GM18511 (cell line): ENCODE data around the gene COL27A1.

Experiments
- ATAC-seq: cut with Tn5 transposase; IDR thresholded peaks from one replicate; pipeline ENCODE4 v1.9.1; 2021; ENCODE audit warnings: mild to moderate bottlenecking, moderate library complexity; ENCODE audit not compliant: unreplicated experiment

COL27A1 gene

GRCh38 chr9:114299286-114300152 lies 144.2 kb downstream of the COL27A1 start:
- no peak for ATAC-seq

GRCh38 chr9:114300153-114300845 lies 145.0 kb downstream of the COL27A1 start:
- no peak for ATAC-seq

GRCh38 chr9:114300846-114301797 lies 145.8 kb downstream of the COL27A1 start:
- ATAC-seq: no peak

- ATAC-seq: no peak
Observed at GRCh38 chr9:114301798-114302565, 146.6 kb downstream of the COL27A1 start.

- no peak for ATAC-seq
Observed at GRCh38 chr9:114302727-114303126, 147.4 kb downstream of the COL27A1 start.

- no peak for ATAC-seq
Observed at GRCh38 chr9:114303571-114303970, 148.2 kb downstream of the COL27A1 start.

GRCh38 chr9:114303977-114304376 lies 148.6 kb downstream of the COL27A1 start:
- no peak for ATAC-seq

- ATAC-seq: no peak
Observed at GRCh38 chr9:114304416-114305188, 149.3 kb downstream of the COL27A1 start.

- ATAC-seq: no peak
Observed at GRCh38 chr9:114307899-114308267, 152.5 kb downstream of the COL27A1 start.

- ATAC-seq: no peak
Observed at GRCh38 chr9:114308361-114308950, 153.1 kb downstream of the COL27A1 start.

- ATAC-seq: no peak
Observed at GRCh38 chr9:114309096-114309495, 153.8 kb downstream of the COL27A1 start.

- no peak for ATAC-seq
Observed at GRCh38 chr9:114310471-114311450, 155.4 kb downstream of the COL27A1 start.

GRCh38 chr9:114311571-114312512 lies 156.5 kb downstream of the COL27A1 start:
- ATAC-seq: no peak

GRCh38 chr9:114312513-114312875 lies 157.2 kb downstream of the COL27A1 start:
- ATAC-seq: no peak

- no peak for ATAC-seq
Observed at GRCh38 chr9:114313186-114313585, 157.8 kb downstream of the COL27A1 start.

- no peak for ATAC-seq
Observed at GRCh38 chr9:114314256-114314867, 159.0 kb downstream of the COL27A1 start.
